GM04504 (cell line): ENCODE data around the gene KCNB1.

Source experiments
- DNase-seq: peaks from one replicate; pipeline ENCODE4 v3.0.0-alpha.2; 2012; ENCODE audit warnings: low read depth

KCNB1 gene

GRCh38 chr20:49469060-49469459, 13.4 kb downstream of the KCNB1 start:
- no peak for DNase-seq

DNA sequence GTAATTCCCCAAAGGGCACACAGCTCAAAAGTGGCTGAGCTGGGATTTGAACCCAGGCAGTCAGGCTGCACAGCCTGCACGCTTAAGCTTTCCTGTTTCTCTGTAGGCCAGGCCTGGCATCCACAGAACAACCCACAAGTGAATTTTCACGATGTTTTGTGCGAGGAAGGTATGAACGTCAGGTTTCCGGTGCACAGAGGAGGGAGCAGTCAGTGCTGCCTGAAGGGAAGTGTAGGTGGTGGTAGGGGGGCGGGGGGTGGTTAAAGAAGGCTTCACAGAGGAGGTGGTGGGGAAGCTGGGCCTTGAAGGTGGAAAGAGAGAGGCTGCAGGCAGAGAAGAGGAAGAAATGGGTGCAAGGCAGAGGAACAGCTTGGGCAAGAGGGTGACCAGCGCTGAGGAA, 14.1 kb downstream of the KCNB1 start:
- no peak for DNase-seq

GRCh38 chr20:49466114-49466912, 16.2 kb downstream of the KCNB1 start:
- no peak for DNase-seq

GRCh38 chr20:49464556-49464955, 17.9 kb downstream of the KCNB1 start:
- no peak for DNase-seq

GRCh38 chr20:49462626-49463025, 19.8 kb downstream of the KCNB1 start:
- no peak for DNase-seq

GRCh38 chr20:49461894-49462620, 20.4 kb downstream of the KCNB1 start:
- DNase-seq = no peak

- DNase-seq = no peak
Measured at GRCh38 chr20:49460916-49461315, 21.6 kb downstream of the KCNB1 start.

DNA sequence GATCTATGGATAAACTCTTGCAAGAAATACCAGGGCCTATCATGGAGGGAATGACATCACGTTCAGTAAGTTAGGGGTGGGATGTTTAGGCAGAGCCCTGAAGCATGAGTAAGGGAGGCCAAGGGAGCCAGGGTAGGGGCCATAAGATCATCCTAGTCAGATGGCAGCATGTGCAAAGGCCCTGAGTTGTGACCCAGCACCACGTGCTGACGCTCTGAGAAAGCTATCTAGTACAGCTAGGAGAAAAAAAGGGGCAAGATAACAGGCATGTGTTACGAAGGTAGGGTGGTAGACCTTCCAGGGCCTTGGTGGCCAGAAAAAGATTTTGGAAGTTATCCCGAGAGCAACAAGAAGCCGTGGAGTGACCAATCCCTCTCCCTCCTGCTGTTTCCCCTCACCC, 22.3 kb downstream of the KCNB1 start:
- DNase-seq = no peak

DNA sequence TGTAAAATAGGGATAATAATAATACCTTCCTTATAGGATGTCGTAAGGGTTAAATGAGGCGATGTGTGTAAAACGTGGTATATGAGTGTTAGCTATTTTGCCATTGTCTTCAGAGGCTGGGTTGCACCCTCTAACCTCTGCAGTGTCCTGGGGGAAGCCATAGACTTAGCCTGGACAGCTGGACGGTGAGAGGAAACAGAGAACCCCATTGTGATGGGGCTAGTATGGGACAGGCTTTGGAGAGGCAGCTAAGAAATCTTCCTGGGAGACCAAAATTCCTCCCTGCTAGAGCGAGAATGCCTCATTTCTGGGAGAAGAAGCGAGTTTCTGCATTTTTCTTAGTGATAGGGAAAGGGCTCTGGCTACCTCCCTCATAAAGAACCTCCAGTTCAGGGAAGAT, 22.8 kb downstream of the KCNB1 start:
- DNase-seq = no peak

GRCh38 chr20:49457444-49457843, 25.0 kb downstream of the KCNB1 start:
- DNase-seq = no peak

DNA sequence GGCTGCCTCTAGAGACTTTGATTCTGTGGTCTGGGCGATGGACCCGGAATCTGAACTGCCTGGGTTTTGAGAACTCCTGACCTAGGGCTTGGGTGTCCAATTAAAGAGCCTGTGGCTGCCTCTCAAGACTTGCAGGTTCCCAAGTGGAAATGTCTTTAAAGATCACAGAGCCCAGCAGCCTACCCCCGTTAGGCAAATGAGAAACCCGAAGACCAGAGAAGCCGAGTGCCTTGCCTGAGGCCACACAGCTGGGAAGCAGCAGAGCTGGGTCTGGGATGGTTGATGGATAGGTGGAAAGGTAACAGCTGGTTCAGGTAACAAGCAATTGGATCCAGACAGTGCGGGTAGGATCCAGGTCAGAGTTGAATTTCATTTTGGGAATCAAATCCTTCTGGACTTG, 25.8 kb downstream of the KCNB1 start:
- DNase-seq = no peak

- no peak for DNase-seq
Measured at GRCh38 chr20:49455691-49456090, 26.8 kb downstream of the KCNB1 start.

DNA sequence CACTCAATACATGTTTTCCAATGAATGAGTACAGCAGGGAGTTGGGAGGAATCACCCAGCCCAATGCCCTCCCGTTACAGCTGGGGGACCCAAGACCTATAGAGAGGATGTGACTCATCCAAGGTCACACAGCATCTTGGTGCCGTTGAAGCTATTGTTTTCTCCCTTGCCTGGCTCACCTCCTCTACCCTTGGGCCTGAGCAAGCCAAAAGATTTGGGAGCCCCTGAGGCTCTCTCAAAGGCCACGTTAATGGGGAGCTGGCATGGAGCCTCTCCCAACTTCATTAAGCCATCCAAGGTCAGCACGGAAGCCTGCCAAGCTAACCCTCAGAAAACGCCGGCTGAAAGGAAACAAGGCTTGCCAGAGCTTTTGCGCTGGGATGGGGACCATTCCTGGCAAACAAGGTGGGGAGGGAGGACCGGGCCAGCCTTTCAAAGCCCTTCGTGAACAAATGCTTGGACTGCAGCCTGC, 30.4 kb downstream of the KCNB1 start:
- DNase-seq = no peak

GRCh38 chr20:49450281-49450721, 32.2 kb downstream of the KCNB1 start:
- no peak for DNase-seq

DNA sequence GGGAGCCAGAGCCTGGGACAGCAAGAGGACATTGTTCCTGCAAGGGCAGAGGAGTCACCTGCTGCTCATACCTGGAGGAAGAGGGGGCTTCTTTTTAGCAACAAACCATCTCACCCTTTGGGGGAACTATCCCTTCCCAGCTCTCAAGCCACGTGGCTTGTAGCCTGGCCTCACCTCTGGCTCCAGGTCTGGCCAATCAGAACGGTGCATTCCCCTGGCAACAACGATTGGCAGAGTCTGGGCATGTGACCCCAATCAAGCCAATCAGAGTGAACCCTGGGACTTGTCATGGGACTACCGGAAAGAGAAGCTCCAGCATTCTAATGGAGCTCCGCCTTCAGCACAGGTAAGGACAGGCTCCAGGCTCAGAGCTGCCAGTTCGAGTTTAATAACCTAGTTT, 33.6 kb downstream of the KCNB1 start:
- no peak for DNase-seq

DNA sequence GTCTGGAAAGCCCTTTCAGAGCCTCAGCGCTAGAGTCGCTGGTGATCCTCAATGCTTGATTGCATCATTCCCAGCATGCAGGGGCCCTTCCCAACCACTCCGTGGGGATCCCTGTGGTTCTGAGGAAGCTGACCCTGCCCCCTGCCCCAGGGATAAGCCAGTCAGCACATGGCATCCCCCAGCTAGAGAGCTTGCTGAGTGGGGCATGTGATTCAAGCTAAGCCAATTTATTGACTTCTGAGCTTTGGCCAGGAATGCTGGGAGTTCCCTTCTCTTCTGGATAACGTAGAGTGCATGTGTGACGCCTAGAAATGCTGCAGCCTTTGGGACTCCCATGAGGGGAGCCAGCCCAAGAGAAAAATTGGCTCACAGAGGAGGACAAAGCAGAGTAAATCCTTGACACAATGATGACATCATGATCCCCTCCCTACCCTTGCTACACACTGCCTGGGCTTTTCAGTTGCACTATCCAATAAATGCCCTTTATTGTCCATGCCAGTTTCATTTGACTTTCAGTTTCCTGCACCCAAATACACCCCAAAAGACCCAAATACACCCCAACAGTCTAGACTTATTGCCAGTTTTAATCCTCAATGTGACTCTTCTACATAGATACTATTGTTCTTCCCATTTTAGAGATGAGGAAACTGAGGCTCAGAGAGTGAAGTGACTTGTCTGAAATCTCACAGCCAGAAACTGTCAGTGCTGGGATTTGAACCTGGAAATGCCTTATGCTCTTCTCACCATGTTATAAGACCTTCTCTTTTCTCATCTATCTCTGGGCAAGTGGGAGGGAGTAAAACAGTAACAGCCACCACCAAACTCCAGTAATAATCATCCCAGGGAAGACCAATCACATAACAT, 34.3 kb downstream of the KCNB1 start:
- no peak for DNase-seq

DNA sequence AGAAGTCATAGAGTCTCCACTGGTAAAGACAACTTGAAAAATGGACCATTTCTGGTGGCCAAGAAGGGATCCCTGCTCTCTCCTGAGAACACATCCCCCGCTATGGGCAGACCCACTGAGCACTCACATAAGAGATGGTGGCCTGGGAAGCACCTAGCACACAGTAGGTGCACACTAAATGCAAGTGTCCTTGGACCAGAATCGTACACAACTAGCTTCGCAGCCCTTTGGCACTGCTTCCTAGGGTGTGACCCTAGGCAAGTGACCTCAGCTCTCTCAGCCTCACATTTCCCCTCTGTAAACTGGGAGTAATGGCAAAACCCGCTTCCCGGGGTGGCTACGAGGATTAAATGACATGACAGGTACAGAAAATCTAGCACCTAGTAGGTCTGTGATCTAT, 35.1 kb downstream of the KCNB1 start:
- DNase-seq = no peak

DNA sequence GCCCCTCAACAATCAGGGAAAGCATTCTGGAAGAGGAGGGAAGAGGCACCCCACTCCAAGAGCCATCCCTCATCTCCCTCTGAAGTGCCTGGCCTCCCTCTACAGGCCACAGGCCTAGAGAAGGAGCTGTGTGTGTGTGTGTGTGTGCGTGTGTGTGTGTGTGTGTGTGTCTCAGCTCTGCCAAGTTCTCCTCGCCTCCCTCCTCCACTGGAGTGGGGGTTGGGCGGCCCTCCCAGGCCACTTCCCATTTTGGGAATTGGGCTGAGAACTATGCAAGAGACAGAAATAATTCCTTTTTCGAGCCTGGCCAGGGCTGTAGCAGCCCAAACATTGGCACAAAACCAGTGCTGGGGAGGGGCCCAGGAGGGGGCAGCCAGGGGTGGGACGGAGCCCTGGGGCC, 35.7 kb downstream of the KCNB1 start:
- no peak for DNase-seq

DNA sequence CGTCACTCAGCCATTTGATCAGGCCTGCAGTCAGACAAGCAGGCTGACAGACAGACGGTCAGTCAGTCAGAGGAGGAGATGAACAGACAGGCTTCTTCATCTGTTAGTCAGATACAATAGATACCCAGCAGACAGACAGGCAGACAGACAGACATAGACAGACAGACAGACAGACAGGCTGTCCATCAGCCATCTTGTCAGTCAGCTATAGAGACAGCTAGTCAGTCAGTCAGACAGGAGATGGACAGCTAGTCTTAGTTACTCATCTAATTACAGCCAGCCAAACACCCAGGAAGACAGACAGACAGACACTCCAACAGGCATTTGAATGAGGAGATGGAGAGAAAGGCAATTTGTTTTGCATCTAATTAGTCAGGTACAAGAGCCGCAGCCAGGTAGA, 36.4 kb downstream of the KCNB1 start:
- DNase-seq = no peak

GRCh38 chr20:49445176-49445575, 37.3 kb downstream of the KCNB1 start:
- no peak for DNase-seq

GRCh38 chr20:49444553-49444990, 37.9 kb downstream of the KCNB1 start:
- no peak for DNase-seq

DNA sequence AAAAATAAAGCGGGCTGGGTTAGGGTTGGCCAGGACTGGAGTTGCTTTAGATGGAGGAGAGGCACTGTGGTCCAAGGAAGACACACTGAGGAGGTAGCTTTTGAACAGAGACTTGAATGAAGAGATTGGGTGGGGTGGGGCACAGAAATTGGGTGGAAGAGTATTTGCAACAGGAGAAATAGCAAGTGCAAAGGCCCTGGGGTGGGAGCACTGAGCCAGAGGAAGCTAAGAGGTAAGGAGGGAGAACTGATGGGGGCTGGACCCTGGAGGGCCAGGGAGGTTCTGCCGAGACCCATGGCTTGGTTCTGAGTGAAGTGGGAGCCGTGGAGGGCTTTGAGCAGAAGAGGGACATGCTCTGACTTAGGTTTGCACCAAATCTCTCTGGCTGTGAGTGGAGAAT, 45.4 kb downstream of the KCNB1 start:
- DNase-seq = no peak
